HCT116 (cell line): ENCODE results near the gene ACAT2. TPM values are rescaled to one million over a fixed set of nuclear protein-coding genes. Genes with fewer than 3 reads are reported as not detected.

Experiments
- ATAC-seq: fragments of 200-7000 bp; cut with Tn5 transposase; 2 replicates; pipeline ENCODE4 v1.9.1; 2020; ENCODE audit warnings: mild to moderate bottlenecking, moderate library complexity
- BruUV-seq: library from RNA; stranded (reverse); fragments of 400-500 nt; replicated peaks from 2 replicates; lab custom pipeline; 2021; lab: Mats Ljungman, UMichigan
- CTCF ChIA-PET: fragments of 300-600 bp; sonication (Branson Sonifier 250); formaldehyde crosslinking; loops from one replicate; lab custom pipeline; 2021; ENCODE audit warnings: antibody characterized with exemption; lab: Charles Lee
- POLR2A ChIA-PET: fragments of 300-600, 350-600 bp; sonication (Branson Sonifier 250); formaldehyde crosslinking; loops from one replicate; lab custom pipeline; 2021; ENCODE audit warnings: antibody characterized with exemption; lab: Charles Lee
- RAD21 ChIA-PET, 2 experiments: fragments of 300-600 bp; sonication (Branson Sonifier 250); formaldehyde crosslinking; loops; one replicate each; lab custom pipeline; 2023; ENCODE audit warnings: low total read pairs in 2 of 2; ENCODE audit not compliant: uncharacterized antibody in 2 of 2, unreplicated experiment in 2 of 2, low non-redundant PET in 1 of 2; lab: Charles Lee
- DNase-seq: peaks from one replicate; pipeline ENCODE4 v3.0.0-alpha.2; 2010; ENCODE audit warnings: low read depth, low spot score
- H2AFZ ChIP-seq: fragments of 200-600 bp; shearing (Covaris generic), sonication (generic); 2 replicates; pipeline ENCODE4 v1.6.1; 2017; ENCODE audit warnings: low read depth, mixed run types, mixed read lengths, antibody characterized with exemption, low read length; ENCODE audit not compliant: poor library complexity, severe bottlenecking
- H3K27ac ChIP-seq: 2 replicates; pipeline ENCODE4 v1.5.1; 2012; ENCODE audit warnings: low read depth, low read length
- H3K27me3 ChIP-seq: fragments of 200-600 bp; sonication (generic); 2 replicates; pipeline ENCODE4 v1.6.1; 2016; ENCODE audit warnings: mixed run types, low read length, mixed read lengths; ENCODE audit not compliant: insufficient read depth
- H3K36me3 ChIP-seq, 2 experiments: fragments of 200-500 bp in 1 of 2; fragments of 200-600 bp in 1 of 2; sonication (Bioruptor generic) in 1 of 2; sonication (generic) in 1 of 2; 2 replicates each; pipeline versions ENCODE4 v1.5.1 to v1.6.1; 2014 to 2016; ENCODE audit warnings: low read length in 2 of 2, inconsistent platforms in 1 of 2, mixed read lengths in 1 of 2, mixed run types in 1 of 2; ENCODE audit not compliant: insufficient read depth in 2 of 2, control insufficient read depth in 1 of 2
- H3K4me1 ChIP-seq, 2 experiments: fragments of 200-600 bp in 1 of 2; sonication (generic) in 1 of 2; 2 replicates each; pipeline versions ENCODE4 v1.5.1 to v1.6.1; 2012 to 2017; ENCODE audit warnings: low read length in 2 of 2, inconsistent platforms in 1 of 2, mild to moderate bottlenecking in 1 of 2, mixed read lengths in 1 of 2, mixed run types in 1 of 2, moderate library complexity in 1 of 2; ENCODE audit not compliant: insufficient read depth in 2 of 2, control insufficient read depth in 1 of 2
- H3K4me2 ChIP-seq: fragments of 200-600 bp; sonication (generic); 2 replicates; pipeline ENCODE4 v1.6.1; 2017; ENCODE audit warnings: mixed run types, low read length, mixed read lengths
- H3K4me3 ChIP-seq, 2 experiments: fragments of 200-600 bp in 1 of 2; sonication (generic) in 1 of 2; replicated peaks in 1 of 2; 2 replicates each; pipeline ENCODE4 v1.5.1; 2011 to 2016; ENCODE audit warnings: low read length in 2 of 2, control low read depth in 1 of 2, low read depth in 1 of 2, mild to moderate bottlenecking in 1 of 2, mixed read lengths in 1 of 2, mixed run types in 1 of 2
- H3K79me2 ChIP-seq: fragments of 200-600 bp; sonication (generic); 2 replicates; pipeline ENCODE4 v1.6.1; 2017; ENCODE audit warnings: mild to moderate bottlenecking, mixed run types, low read length, moderate library complexity, mixed read lengths; ENCODE audit not compliant: insufficient read depth
- H3K9ac ChIP-seq: fragments of 200-600 bp; sonication (generic); 2 replicates; pipeline ENCODE4 v1.6.1; 2016; ENCODE audit warnings: low read length, mixed read lengths
- H3K9me2 ChIP-seq: fragments of 200-600 bp; sonication (generic), shearing (Covaris generic); 2 replicates; pipeline ENCODE4 v1.6.1; 2017; ENCODE audit warnings: mixed run types, mild to moderate bottlenecking, moderate library complexity; ENCODE audit not compliant: insufficient read depth
- H3K9me3 ChIP-seq, 2 experiments: fragments of 200-500 bp in 1 of 2; fragments of 200-600 bp in 1 of 2; sonication (Bioruptor generic) in 1 of 2; sonication (generic) in 1 of 2; 2 replicates each; pipeline ENCODE4 v1.6.1; 2014 to 2017; ENCODE audit warnings: low read length in 2 of 2, mixed read lengths in 2 of 2, inconsistent platforms in 1 of 2, low read depth in 1 of 2, mild to moderate bottlenecking in 1 of 2, mixed run types in 1 of 2, moderate library complexity in 1 of 2; ENCODE audit not compliant: control insufficient read depth in 1 of 2, insufficient read depth in 1 of 2
- H4K20me1 ChIP-seq: fragments of 200-600 bp; sonication (generic), shearing (Covaris generic); 2 replicates; pipeline ENCODE4 v1.6.1; 2017; ENCODE audit warnings: mixed run types, mild to moderate bottlenecking, moderate library complexity; ENCODE audit not compliant: insufficient read depth
- ATF3 ChIP-seq: IDR thresholded peaks from 2 replicates; pipeline ENCODE4 v1.6.1; 2012
- CBX3 ChIP-seq: IDR thresholded peaks from 2 replicates; pipeline ENCODE4 v1.6.1; 2012; ENCODE audit warnings: low read depth
- CEBPB ChIP-seq: IDR thresholded peaks from 2 replicates; pipeline ENCODE4 v1.6.1; 2012; ENCODE audit warnings: low read depth
- EGR1 ChIP-seq: IDR thresholded peaks from 2 replicates; pipeline ENCODE4 v1.6.1; 2012; ENCODE audit warnings: low read depth
- ELF1 ChIP-seq: IDR thresholded peaks from 2 replicates; pipeline ENCODE4 v1.6.1; 2012; ENCODE audit warnings: low read depth, borderline replicate concordance
- EZH2 ChIP-seq: fragments of 200-600 bp; sonication (generic); IDR thresholded peaks from 2 replicates; pipeline ENCODE4 v1.6.1; 2017; ENCODE audit warnings: antibody characterized with exemption, mixed run types
- EZH2phosphoT487 ChIP-seq: fragments of 200-600 bp; IDR thresholded peaks from 2 replicates; pipeline ENCODE4 v1.6.1; 2018; ENCODE audit warnings: antibody characterized with exemption, borderline replicate concordance
- FOSL1 ChIP-seq: IDR thresholded peaks from 2 replicates; pipeline ENCODE4 v1.6.1; 2012; ENCODE audit warnings: low read depth
- JUND ChIP-seq: IDR thresholded peaks from 2 replicates; pipeline ENCODE4 v1.6.1; 2012
- MAX ChIP-seq: IDR thresholded peaks from 2 replicates; pipeline ENCODE4 v1.6.1; 2012
- POLR2A ChIP-seq: IDR thresholded peaks from 2 replicates; pipeline ENCODE4 v1.7.0; 2011; ENCODE audit warnings: borderline replicate concordance; ENCODE audit not compliant: insufficient read depth, insufficient read length; ENCODE audit errors: extremely low read depth
- POLR2AphosphoS5 ChIP-seq: IDR thresholded peaks from 2 replicates; pipeline ENCODE4 v1.6.1; 2011; ENCODE audit warnings: mild to moderate bottlenecking, low read depth, low read length, moderate library complexity
- REST ChIP-seq: IDR thresholded peaks from 2 replicates; pipeline ENCODE4 v1.6.1; 2012; ENCODE audit warnings: low read depth
- SIN3A ChIP-seq: IDR thresholded peaks from 2 replicates; pipeline ENCODE4 v1.6.1; 2012; ENCODE audit warnings: low read depth
- SP1 ChIP-seq: IDR thresholded peaks from 2 replicates; pipeline ENCODE4 v1.6.1; 2012; ENCODE audit warnings: low read depth
- SRF ChIP-seq: IDR thresholded peaks from 2 replicates; pipeline ENCODE4 v1.6.1; 2012; ENCODE audit warnings: low read depth
- TCF7L2 ChIP-seq: IDR thresholded peaks from 2 replicates; pipeline ENCODE4 v1.7.0; 2011; ENCODE audit warnings: borderline replicate concordance, inconsistent platforms; ENCODE audit not compliant: insufficient read depth, insufficient read length; ENCODE audit errors: extremely low read depth
- YY1 ChIP-seq: IDR thresholded peaks from 2 replicates; pipeline ENCODE4 v1.6.1; 2011; ENCODE audit warnings: low read length, low read depth, moderate library complexity, mild to moderate bottlenecking; ENCODE audit not compliant: insufficient replicate concordance; ENCODE audit errors: extremely low read depth
- ZBTB33 ChIP-seq: IDR thresholded peaks from 2 replicates; pipeline ENCODE4 v1.6.1; 2011; ENCODE audit warnings: mild to moderate bottlenecking, low read length, moderate library complexity; ENCODE audit not compliant: insufficient replicate concordance; ENCODE audit errors: extremely low read depth
- ZFX ChIP-seq: fragments of 450-650 bp; IDR thresholded peaks from 2 replicates; pipeline ENCODE4 v1.6.1; 2017
- ZNF274 ChIP-seq: fragments of 200-500 bp; sonication (Bioruptor generic); IDR thresholded peaks from 2 replicates; pipeline ENCODE4 v1.6.1; 2014; ENCODE audit warnings: mild to moderate bottlenecking, low read depth, low read length, inconsistent platforms
- intact Hi-C: fragments of 100-400 bp; cut with micrococcal nuclease; formaldehyde crosslinking; loops from 2 replicates; pipeline ENCODE4 v1.10.0; 2022
- total RNA-seq: library from RNA; stranded (reverse); gene quantifications from one replicate; pipeline ENCODE4 v1.2.1, GENCODE V29; 2021; ENCODE audit not compliant: unreplicated experiment

ACAT2 gene
- total RNA-seq, 1 experiment from 2014 or later = 41.6 TPM

GRCh38 chr6:159726918-159727716 is 34.7 kb upstream of the ACAT2 start, which contains the start of gene WTAP:
TSS of gene WTAP (plus strand) at chr6:159727506. CDS start at chr6:159736266, 8,760 bp downstream.
- peak within 1 kb of the TSS; percentile 98 for H3K27ac ChIP-seq
- CTCF ChIA-PET = interaction anchor here (0.9 kb wide), 1 partner anchor 136 kb away, joined by 3 read pairs; no protein-coding TSS in a partner anchor
- intact Hi-C loops = loop anchor here (1.0 to 10.0 kb wide), 2 partner anchors 62 to 728 kb away; partner anchors contain the start of gene TCP1
- POLR2A ChIA-PET = interaction anchor here (0.6 to 2.8 kb wide), 11 partner anchors 9 to 727 kb away, joined by 3 to 20 read pairs (median 4); partner anchors contain the start of genes ACAT2, RSPH3, SOD2 and TCP1
- H3K9me2 ChIP-seq = no peaks in the 10 kb centered on the region
- RAD21 ChIA-PET = no interaction called here
- H3K27me3 ChIP-seq = no peaks in the 10 kb centered on the region
- H3K9me3 ChIP-seq = no peaks in the 10 kb centered on the region
- BruUV-seq = no TSS peak
- peaks cover 19% of the 10 kb centered on the region; the same call in 1 of the 2 replicates for H4K20me1 ChIP-seq
- peaks cover 93% of the 10 kb centered on the region for H3K79me2 ChIP-seq
- peaks cover 8 to 31% of the 10 kb centered on the region in 2 experiments; a peak in 3 of 4 replicates for H3K4me1 ChIP-seq
- DNase-seq = peak; percentile 94
- peak within 1 kb of the TSS; percentile 79 for H3K4me2 ChIP-seq
- TF ChIP-seq REST (no peak), ELF1 (peak; percentile 63; the same call in 1 of the 2 replicates), FOSL1 (no peak), CBX3 (peak; percentile 99), ZBTB33 (no peak), EGR1 (peak; percentile 86), POLR2A (peak; percentile 87), ATF3 (no peak), ZFX (peak; percentile 19), SRF (no peak; the same call in 1 of the 2 replicates), EZH2 (no peak), TCF7L2 (peak; percentile 65), SP1 (peak; percentile 97), EZH2phosphoT487 (no peak), JUND (peak; percentile 64; the same call in 1 of the 2 replicates), YY1 (peak; percentile 92), SIN3A (peak; percentile 98), CEBPB (no peak), POLR2AphosphoS5 (peak; percentile 95), MAX (peak; percentile 99), ZNF274 (no peak)
- no peak within 1 kb of the TSS for H2AFZ ChIP-seq
- peaks cover 0 to 14% of the 10 kb centered on the region in 2 experiments; a peak in 2 of 4 replicates for H3K36me3 ChIP-seq
- peak within 1 kb of the TSS; percentile 81 to 89 for H3K4me3 ChIP-seq
- ATAC-seq = peak; percentile 87
- peak within 1 kb of the TSS; percentile 89 for H3K9ac ChIP-seq
